A204.1 (cell line): ENCODE measurements around the gene CFAP92.

Experiments
- FAIRE-seq: peaks from 2 replicates; lab custom pipeline; 2012; peaks lifted over from hg19 to GRCh38; lab: Jason Lieb, UNC

Gene CFAP92

GRCh38 chr3:128993461-128994172, at the start of gene CFAP92:
Gene CFAP92, minus strand, starts transcription at chr3:128994076. Its CDS starts 772 bp downstream, at chr3:128993304.
- FAIRE-seq: no peak

- no peak for FAIRE-seq
These were observed 46.9 kb upstream of the CFAP92 start for GRCh38 chr3:129040579-129041300.

- FAIRE-seq: no peak
These were observed 46.1 kb upstream of the CFAP92 start for GRCh38 chr3:129040039-129040336.

GRCh38 chr3:129039271-129040038, 45.6 kb upstream of the CFAP92 start:
- FAIRE-seq: no peak

GRCh38 chr3:129038121-129038855, 44.4 kb upstream of the CFAP92 start:
- no peak for FAIRE-seq

GRCh38 chr3:129037093-129037419, 43.2 kb upstream of the CFAP92 start:
- FAIRE-seq: no peak

GRCh38 chr3:129036222-129037092, 42.6 kb upstream of the CFAP92 start:
- FAIRE-seq: no peak

- FAIRE-seq: no peak
These were observed 41.7 kb upstream of the CFAP92 start for GRCh38 chr3:129035360-129036221.

- no peak for FAIRE-seq
These were observed 40.8 kb upstream of the CFAP92 start for GRCh38 chr3:129034642-129035041.

GRCh38 chr3:129033633-129034321, 39.9 kb upstream of the CFAP92 start:
- FAIRE-seq: no peak

GRCh38 chr3:129033151-129033550, 39.3 kb upstream of the CFAP92 start:
- FAIRE-seq: no peak

GRCh38 chr3:129032716-129033115, 38.8 kb upstream of the CFAP92 start:
- no peak for FAIRE-seq

- FAIRE-seq: no peak
These were observed 37.8 kb upstream of the CFAP92 start for GRCh38 chr3:129031476-129032215.

- FAIRE-seq: no peak
These were observed 36.7 kb upstream of the CFAP92 start for GRCh38 chr3:129030611-129031010.

- FAIRE-seq: no peak
These were observed 35.0 kb upstream of the CFAP92 start for GRCh38 chr3:129028866-129029265.

GRCh38 chr3:129027544-129027880, 33.6 kb upstream of the CFAP92 start:
- FAIRE-seq: no peak

GRCh38 chr3:129026728-129027543, 33.1 kb upstream of the CFAP92 start:
- no peak for FAIRE-seq

GRCh38 chr3:129025691-129026435, 32.0 kb upstream of the CFAP92 start:
- FAIRE-seq: no peak
